GM18499 (cell line): ENCODE data around the gene LRRC4.

ENCODE experiments used
- ATAC-seq: cut with Tn5 transposase; IDR thresholded peaks from one replicate; pipeline ENCODE4 v1.9.1; 2021; ENCODE audit warnings: moderate number of reproducible peaks; ENCODE audit not compliant: insufficient read depth, unreplicated experiment

LRRC4 gene

GRCh38 chr7:127981965-127982364 is 49.3 kb downstream of the LRRC4 start:
- no peak for ATAC-seq

GRCh38 chr7:127980901-127981300 is 50.3 kb downstream of the LRRC4 start:
- no peak for ATAC-seq

GRCh38 chr7:127979728-127980126 is 51.5 kb downstream of the LRRC4 start:
- no peak for ATAC-seq

GRCh38 chr7:127979113-127979727 is 52.0 kb downstream of the LRRC4 start:
- ATAC-seq: no peak

GRCh38 chr7:127978421-127978820 is 52.8 kb downstream of the LRRC4 start:
- ATAC-seq: no peak
